Prostate gland (tissue), 2 donors: ENCODE results near the gene ATP1A1. TPM values are rescaled to one million over a fixed set of nuclear protein-coding genes. Genes with fewer than 3 reads are reported as not detected.

Source experiments
- DNase-seq: peaks from one replicate; pipeline ENCODE4 v3.0.0-alpha.2; 2019; ENCODE audit warnings: low spot score
- H3K27ac ChIP-seq, 2 donors: fragments of 200-600 bp; sonication (generic); 2 replicates each; pipeline ENCODE4 v1.5.1; 2017 to 2019
- H3K27me3 ChIP-seq: fragments of 200-600 bp; sonication (generic); replicated peaks from 2 replicates; pipeline ENCODE4 v1.5.1; 2019; ENCODE audit not compliant: insufficient read depth
- H3K36me3 ChIP-seq, 2 donors: fragments of 200-600 bp; sonication (generic); 1 replicate in 1 of 2; 2 replicates in 1 of 2; pipeline versions ENCODE4 v1.5.1 to v1.8.1; 2017 to 2019
- H3K4me1 ChIP-seq: fragments of 200-600 bp; sonication (generic); replicated peaks from 2 replicates; pipeline ENCODE4 v1.5.1; 2019
- H3K4me3 ChIP-seq, 2 donors: fragments of 200-600 bp; sonication (generic); 2 replicates each; pipeline ENCODE4 v1.5.1; 2017 to 2019
- H3K9me3 ChIP-seq: fragments of 200-600 bp; sonication (generic); 2 replicates; pipeline ENCODE4 v1.5.1; 2017
- CTCF ChIP-seq, 4 experiments: fragments of 200-600 bp in 2 of 4; fragments of 450-650 bp in 2 of 4; sonication (generic) in 2 of 4; IDR thresholded peaks; 1 replicate in 3 of 4; 2 replicates in 1 of 4; pipeline ENCODE4 v1.5.1; 2016 to 2019; ENCODE audit warnings: antibody characterized with exemption in 4 of 4, mild to moderate bottlenecking in 2 of 4, moderate library complexity in 2 of 4
- POLR2A ChIP-seq: fragments of 450-650 bp; IDR thresholded peaks from one replicate; pipeline ENCODE4 v1.6.1; 2016; ENCODE audit warnings: antibody characterized with exemption, mild to moderate bottlenecking
- POLR2AphosphoS5 ChIP-seq: sonication (generic); formaldehyde crosslinking; IDR thresholded peaks from one replicate; pipeline ENCODE4 v1.6.1; 2017; ENCODE audit warnings: antibody characterized with exemption
- WGBS: methylation state at CpG from one replicate; pipeline ENCODE4 v1.1.5; 2018; 5-methylcytosine and 5-hydroxymethylcytosine counted together
- intact Hi-C: fragments of 100-400 bp; cut with DNase I; formaldehyde crosslinking; loops from one replicate; pipeline ENCODE4 v1.14.2; 2022
- total RNA-seq, 2 donors: library from RNA; depleted of rRNA; stranded (reverse); fragments of >200 nt; gene quantifications; one replicate each; pipeline ENCODE4 v1.1.0, GENCODE V29; 2016

Gene ATP1A1
- total RNA-seq, 2 donors from 2014 or later = 365 to 536 TPM

- 92% methylated on average over 3 of the region's 3 CpGs for WGBS
- Histone ChIP-seq H3K4me3 (no peak overlapping the region), H3K4me1 (peaks cover 18% of the 10 kb centered on the region), H3K9me3 (no peaks in the 10 kb centered on the region), H3K36me3 (no peaks in the 10 kb centered on the region), H3K27me3 (no peaks in the 10 kb centered on the region), H3K27ac (peak overlapping the region; percentile 78 to 79)
- TF ChIP-seq POLR2A = no peak
- TF ChIP-seq CTCF (IDR thresholded peaks at IDR 0.05) = no peak
- TF ChIP-seq POLR2AphosphoS5 = no peak
- no peak for DNase-seq
- intact Hi-C loops = no loop called here
Observed at GRCh38 chr1:116331523-116331922, 41.5 kb upstream of the ATP1A1 start.

GRCh38 chr1:116332451-116332850, 40.6 kb upstream of the ATP1A1 start:
- H3K27ac ChIP-seq = peak overlapping the region; percentile 15 to 28
- intact Hi-C loops = no loop called here

GRCh38 chr1:116333171-116334014, 39.7 kb upstream of the ATP1A1 start:
- WGBS = 93% methylated on average over 5 of the region's 5 CpGs
- no peak overlapping the region for H3K4me3 ChIP-seq
- no peak overlapping the region for H3K27ac ChIP-seq
- TF ChIP-seq CTCF (IDR thresholded peaks at IDR 0.05) = no peak
- no peak for TF ChIP-seq POLR2AphosphoS5
- TF ChIP-seq POLR2A = no peak
- intact Hi-C loops = no loop called here
- no peaks in the 10 kb centered on the region for H3K36me3 ChIP-seq
- no peak for DNase-seq
- no peaks in the 10 kb centered on the region for H3K9me3 ChIP-seq
- peaks cover 18% of the 10 kb centered on the region for H3K4me1 ChIP-seq
- no peaks in the 10 kb centered on the region for H3K27me3 ChIP-seq

More at GRCh38 chr1:116332451-116332850, 40.6 kb upstream of the ATP1A1 start:
- Histone ChIP-seq H3K9me3 (no peaks in the 10 kb centered on the region), H3K27me3 (no peaks in the 10 kb centered on the region), H3K4me3 (no peak overlapping the region), H3K36me3 (no peaks in the 10 kb centered on the region), H3K4me1 (peaks cover 18% of the 10 kb centered on the region)
- TF ChIP-seq POLR2AphosphoS5 (peak; percentile 47), POLR2A (no peak)
- 62% methylated on average over 3 of the region's 3 CpGs for WGBS
- DNase-seq = no peak

DNA sequence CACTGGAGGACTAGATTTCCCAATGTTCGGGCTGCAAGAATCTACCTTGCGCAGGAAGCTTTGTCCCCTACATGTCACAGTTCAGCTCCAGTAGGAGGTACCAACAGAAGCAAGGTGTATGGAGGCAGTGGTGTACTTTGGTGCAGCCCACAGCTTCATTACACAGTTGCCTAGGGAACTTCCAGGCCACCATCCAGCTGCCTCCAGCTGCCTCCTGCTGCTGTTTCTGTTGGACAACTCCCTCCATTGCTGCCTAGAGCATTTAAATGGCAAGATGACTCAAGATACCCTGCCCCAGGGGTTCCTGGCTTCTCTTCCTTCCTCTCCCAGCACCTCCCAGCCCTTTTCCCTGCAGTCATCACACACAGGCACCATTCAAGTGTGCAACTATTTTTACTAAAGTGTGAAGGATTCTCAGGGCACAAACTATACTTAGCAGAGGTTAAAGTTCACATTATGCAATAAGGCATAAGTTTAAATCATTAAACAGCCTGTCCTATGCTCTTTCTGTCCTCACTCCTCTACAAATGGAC, 39.0 kb upstream of the ATP1A1 start:
- 100% methylated on average over 2 of the region's 2 CpGs for WGBS
- Histone ChIP-seq H3K4me3 (no peak overlapping the region), H3K27ac (no peak overlapping the region), H3K36me3 (no peaks in the 10 kb centered on the region), H3K9me3 (no peaks in the 10 kb centered on the region), H3K27me3 (no peaks in the 10 kb centered on the region), H3K4me1 (peaks cover 17% of the 10 kb centered on the region)
- no peak for DNase-seq
- intact Hi-C loops = no loop called here
- no peak for TF ChIP-seq CTCF (IDR thresholded peaks at IDR 0.05)
- no peak for TF ChIP-seq POLR2AphosphoS5
- no peak for TF ChIP-seq POLR2A

- no peak for DNase-seq
- Histone ChIP-seq H3K36me3 (no peaks in the 10 kb centered on the region), H3K4me1 (peaks cover 7% of the 10 kb centered on the region), H3K9me3 (no peaks in the 10 kb centered on the region), H3K27me3 (no peaks in the 10 kb centered on the region), H3K4me3 (no peak overlapping the region), H3K27ac (no peak overlapping the region)
- WGBS = 81% methylated on average over 9 of the region's 9 CpGs
- TF ChIP-seq POLR2A (no peak), CTCF (IDR thresholded peaks at IDR 0.05) (no peak), POLR2AphosphoS5 (no peak)
- intact Hi-C loops = no loop called here
Observed at GRCh38 chr1:116334868-116335635, 38.0 kb upstream of the ATP1A1 start.
